ENCODE results near the gene DLG1.
"Not testable (repeated sequence)": the region's sequence is repeated elsewhere in the genome, so short reads cannot be mapped to it uniquely, and the experiment has no call there.

The DLG1 gene

DNA sequence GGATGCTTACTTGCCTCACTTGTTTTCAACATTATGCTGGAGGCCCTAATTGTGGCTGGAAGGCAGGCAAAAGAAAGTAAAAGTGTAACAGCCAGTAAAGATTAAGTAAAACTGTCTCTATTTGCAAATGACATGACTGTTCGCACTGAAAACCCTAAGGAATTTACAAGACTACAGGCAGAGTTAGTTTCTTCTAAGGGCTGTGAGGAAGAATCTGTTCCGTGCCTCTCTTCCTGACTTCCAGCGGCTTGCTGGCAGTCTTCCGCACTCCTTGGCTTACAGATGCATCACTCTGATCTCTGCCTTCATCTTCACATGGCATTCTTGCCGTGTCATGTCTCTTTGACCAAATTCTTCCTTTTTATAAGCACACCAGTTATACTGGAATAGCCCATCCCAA is 86.1 kb downstream of the DLG1 start:
- no peaks in the 10 kb centered on the region for H3K36me3 ChIP-seq
- H3K27ac ChIP-seq: no peak overlapping the region
- no peaks in the 10 kb centered on the region for H3K27me3 ChIP-seq
- no peaks in the 10 kb centered on the region for H3K4me1 ChIP-seq (ENCODE audit: control insufficient read depth in 1 of 2, insufficient read depth in 1 of 2, low read depth in 1 of 2, low read length in 1 of 2)
- TF ChIP-seq CTCF (IDR thresholded peaks at IDR 0.05): no peak
- H3K9me3 ChIP-seq: no peaks in the 10 kb centered on the region
- H3K4me3 ChIP-seq (ENCODE audit: low read depth in 1 of 2, low read length in 1 of 2): no peak overlapping the region

- not testable (repeated sequence) for H3K27ac ChIP-seq; H3K36me3 ChIP-seq; H3K9me3 ChIP-seq; H3K4me1 ChIP-seq (ENCODE audit: control insufficient read depth in 1 of 2, insufficient read depth in 1 of 2, low read depth in 1 of 2, low read length in 1 of 2); H3K27me3 ChIP-seq; H3K4me3 ChIP-seq (ENCODE audit: low read depth in 1 of 2, low read length in 1 of 2)
These were observed 86.7 kb downstream of the DLG1 start for GRCh38 chr3:197211698-197212097.

- no peak overlapping the region for H3K27ac ChIP-seq
- TF ChIP-seq CTCF (IDR thresholded peaks at IDR 0.05): no peak
- H3K4me1 ChIP-seq (ENCODE audit: control insufficient read depth in 1 of 2, insufficient read depth in 1 of 2, low read depth in 1 of 2, low read length in 1 of 2): peaks cover 7 to 12% of the 10 kb centered on the region in 2 experiments
- H3K9me3 ChIP-seq: no peaks in the 10 kb centered on the region
- no peak overlapping the region for H3K4me3 ChIP-seq (ENCODE audit: low read depth in 1 of 2, low read length in 1 of 2)
- H3K36me3 ChIP-seq: no peaks in the 10 kb centered on the region
- no peaks in the 10 kb centered on the region for H3K27me3 ChIP-seq
These were observed 88.8 kb downstream of the DLG1 start for GRCh38 chr3:197209366-197210260.

- no peak overlapping the region for H3K27ac ChIP-seq
- H3K9me3 ChIP-seq: no peaks in the 10 kb centered on the region
- H3K4me1 ChIP-seq (ENCODE audit: control insufficient read depth in 1 of 2, insufficient read depth in 1 of 2, low read depth in 1 of 2, low read length in 1 of 2): peaks cover 19 to 24% of the 10 kb centered on the region in 2 experiments
- H3K4me3 ChIP-seq (ENCODE audit: low read depth in 1 of 2, low read length in 1 of 2): no peak overlapping the region
- H3K27me3 ChIP-seq: no peaks in the 10 kb centered on the region
- TF ChIP-seq CTCF (IDR thresholded peaks at IDR 0.05): no peak
- no peaks in the 10 kb centered on the region for H3K36me3 ChIP-seq
These were observed 91.5 kb downstream of the DLG1 start for GRCh38 chr3:197206913-197207312.

DNA sequence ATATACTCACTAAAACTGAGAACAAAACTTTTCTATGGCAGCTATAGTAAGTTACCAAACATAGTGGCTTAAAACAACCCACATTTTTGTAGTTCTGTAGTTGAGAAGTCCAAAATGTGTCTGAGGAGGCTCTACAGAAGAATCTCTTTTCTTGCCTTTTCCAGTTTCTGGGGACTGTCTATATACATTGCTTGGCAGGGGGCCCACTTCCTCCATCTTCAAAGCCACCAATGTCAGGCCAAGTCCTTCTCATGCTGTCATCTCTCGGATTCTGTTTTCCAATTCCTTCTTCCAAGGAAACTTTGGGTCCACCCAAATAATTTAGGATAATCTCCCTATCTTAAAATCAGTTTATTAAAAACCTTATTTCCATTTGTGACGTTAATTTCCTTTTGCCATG is 92.7 kb downstream of the DLG1 start:
- Histone ChIP-seq H3K4me1 (ENCODE audit: control insufficient read depth in 1 of 2, insufficient read depth in 1 of 2, low read depth in 1 of 2, low read length in 1 of 2) (peaks cover 19 to 24% of the 10 kb centered on the region in 2 experiments), H3K27ac (no peak overlapping the region), H3K9me3 (no peaks in the 10 kb centered on the region), H3K4me3 (ENCODE audit: low read depth in 1 of 2, low read length in 1 of 2) (no peak overlapping the region), H3K36me3 (no peaks in the 10 kb centered on the region), H3K27me3 (no peaks in the 10 kb centered on the region)
- no peak for TF ChIP-seq CTCF (IDR thresholded peaks at IDR 0.05)

- H3K36me3 ChIP-seq: no peaks in the 10 kb centered on the region
- H3K27ac ChIP-seq: no peak overlapping the region
- peaks cover 19 to 24% of the 10 kb centered on the region in 2 experiments for H3K4me1 ChIP-seq (ENCODE audit: control insufficient read depth in 1 of 2, insufficient read depth in 1 of 2, low read depth in 1 of 2, low read length in 1 of 2)
- H3K9me3 ChIP-seq: no peaks in the 10 kb centered on the region
- H3K27me3 ChIP-seq: no peaks in the 10 kb centered on the region
- no peak for TF ChIP-seq CTCF (IDR thresholded peaks at IDR 0.05)
- H3K4me3 ChIP-seq (ENCODE audit: low read depth in 1 of 2, low read length in 1 of 2): no peak overlapping the region
These were observed 93.1 kb downstream of the DLG1 start for GRCh38 chr3:197205265-197205664.
